ENCODE results near the gene YIPF1. TPM values are rescaled to one million over a fixed set of nuclear protein-coding genes. Genes with fewer than 3 reads are reported as not detected.

Gene YIPF1
- total RNA-seq = 10 to 100 TPM; 16.8 to 21.4 (median 19.7) TPM

GRCh38 chr1:53889304-53890298 lies at the start of gene YIPF1:
TSS of gene YIPF1 (minus strand) at chr1:53889797. CDS start at chr1:53888937, 860 bp downstream.
- Histone ChIP-seq H3K27ac (replicated peaks in 1 of 4) (peak within 1 kb of the TSS; percentile 79 to 91 (median 81)), H3K4me1 (peaks cover 13 to 26% (median 21%) of the 10 kb centered on the region in 4 donors), H3K9me3 (no peaks in the 10 kb centered on the region), H3K36me3 (peaks cover 0 to 34% (median 16%) of the 10 kb centered on the region in 4 donors), H3K27me3 (no peaks in the 10 kb centered on the region), H3K4me3 (peak within 1 kb of the TSS; percentile 86 to 98 (median 90))
- intact Hi-C loops (cut with DNase I) = loop anchor here (5.0 kb wide), 1 partner anchor 158 kb away; no protein-coding TSS in a partner anchor
- peak; percentile 97 for DNase-seq (ENCODE audit: extremely low spot score)
- peak; percentile 81 to 85 for TF ChIP-seq POLR2AphosphoS5 (IDR thresholded peaks at IDR 0.05)
- no peak for TF ChIP-seq CTCF (IDR thresholded peaks at IDR 0.05)
- TF ChIP-seq POLR2A (IDR thresholded peaks at IDR 0.05; ENCODE audit: low read depth) = peak; percentile 68
- no peak for TF ChIP-seq EP300 (IDR thresholded peaks at IDR 0.05)
- WGBS = 2% methylated on average over 37 of the region's 62 CpGs

GRCh38 chr1:53938136-53938830 lies 48.7 kb upstream of the YIPF1 start:
- Histone ChIP-seq H3K27me3 (no peaks in the 10 kb centered on the region), H3K27ac (replicated peaks in 1 of 4) (no peak overlapping the region), H3K4me3 (no peak overlapping the region), H3K4me1 (peaks cover 0 to 9% (median under 1%) of the 10 kb centered on the region in 4 donors), H3K36me3 (peaks cover 0 to 10% (median 2%) of the 10 kb centered on the region in 4 donors), H3K9me3 (peaks cover 0 to 6% (median 0%) of the 10 kb centered on the region in 4 donors)
- intact Hi-C loops (cut with DNase I) = no loop called here
- WGBS = 95% methylated on average over 4 of the region's 4 CpGs
- TF ChIP-seq POLR2A (IDR thresholded peaks at IDR 0.05; ENCODE audit: low read depth) = no peak
- no peak for TF ChIP-seq POLR2AphosphoS5 (IDR thresholded peaks at IDR 0.05)
- TF ChIP-seq CTCF (IDR thresholded peaks at IDR 0.05) = no peak
- TF ChIP-seq EP300 (IDR thresholded peaks at IDR 0.05) = no peak
- DNase-seq (ENCODE audit: extremely low spot score) = no peak

GRCh38 chr1:53936430-53936829 lies 46.8 kb upstream of the YIPF1 start:
- intact Hi-C loops (cut with DNase I) = no loop called here
- no peak overlapping the region for H3K27ac ChIP-seq (replicated peaks in 1 of 4)
- no peak overlapping the region for H3K4me3 ChIP-seq
- H3K27me3 ChIP-seq = no peaks in the 10 kb centered on the region
- WGBS = 97% methylated on average over 1 of the region's 1 CpG
- TF ChIP-seq EP300 (IDR thresholded peaks at IDR 0.05) (no peak), POLR2AphosphoS5 (IDR thresholded peaks at IDR 0.05) (no peak), CTCF (IDR thresholded peaks at IDR 0.05) (no peak)
- DNase-seq (ENCODE audit: extremely low spot score) = no peak
- H3K4me1 ChIP-seq = peaks cover 0 to 8% (median 0%) of the 10 kb centered on the region in 4 donors
- peaks cover 0 to 10% (median 2%) of the 10 kb centered on the region in 4 donors for H3K36me3 ChIP-seq
- peaks cover 0 to 6% (median 0%) of the 10 kb centered on the region in 4 donors for H3K9me3 ChIP-seq

GRCh38 chr1:53934170-53934765 lies 44.7 kb upstream of the YIPF1 start:
- no peak for TF ChIP-seq CTCF (IDR thresholded peaks at IDR 0.05)
- TF ChIP-seq POLR2A (IDR thresholded peaks at IDR 0.05; ENCODE audit: low read depth) = no peak
- no peak for TF ChIP-seq POLR2AphosphoS5 (IDR thresholded peaks at IDR 0.05)
- TF ChIP-seq EP300 (IDR thresholded peaks at IDR 0.05) = no peak
- Histone ChIP-seq H3K36me3 (peaks cover 0 to 10% (median 4%) of the 10 kb centered on the region in 4 donors), H3K27ac (replicated peaks in 1 of 4) (no peak overlapping the region), H3K9me3 (peaks cover 0 to 6% (median 0%) of the 10 kb centered on the region in 4 donors), H3K4me3 (no peak overlapping the region), H3K27me3 (no peaks in the 10 kb centered on the region), H3K4me1 (peaks cover 0 to 8% (median 0%) of the 10 kb centered on the region in 4 donors)
- intact Hi-C loops (cut with DNase I) = no loop called here
- WGBS = 97% methylated on average over 1 of the region's 1 CpG
- DNase-seq (ENCODE audit: extremely low spot score) = no peak
